WERI-Rb-1 (cell line): ENCODE data around the gene TMEM214.
"Not testable (repeated sequence)": the region's sequence is repeated elsewhere in the genome, so short reads cannot be mapped to it uniquely, and the experiment has no call there.

ENCODE experiments used
- DNase-seq: peaks from one replicate; pipeline ENCODE4 v3.0.0-alpha.2; 2020
- H3K27ac ChIP-seq: fragments of 250-450 bp; sonication (Bioruptor Pico); 2 replicates; pipeline ENCODE4 v1.5.1; 2020; ENCODE audit warnings: mild to moderate bottlenecking, moderate library complexity
- H3K27me3 ChIP-seq: fragments of 250-450 bp; sonication (Bioruptor Pico); 2 replicates; pipeline ENCODE4 v1.5.1; 2021; ENCODE audit warnings: mild to moderate bottlenecking, low read depth, moderate library complexity; ENCODE audit not compliant: insufficient read depth, severe bottlenecking
- H3K36me3 ChIP-seq: fragments of 250-450 bp; sonication (Bioruptor Pico); 2 replicates; pipeline ENCODE4 v1.5.1; 2020; ENCODE audit warnings: mild to moderate bottlenecking, moderate library complexity
- H3K4me3 ChIP-seq: 2 replicates; pipeline ENCODE4 v1.5.1; 2011; ENCODE audit warnings: low read depth, mild to moderate bottlenecking, control low read depth, low read length
- H3K9me3 ChIP-seq: fragments of 250-450 bp; sonication (Bioruptor Pico); 2 replicates; pipeline ENCODE4 v1.5.1; 2021; ENCODE audit warnings: mild to moderate bottlenecking, moderate library complexity; ENCODE audit not compliant: severe bottlenecking
- CTCF ChIP-seq: IDR thresholded peaks from 2 replicates; pipeline ENCODE4 v1.5.1; 2011; ENCODE audit warnings: low read depth, mild to moderate bottlenecking, control low read depth, inconsistent platforms, low read length

The TMEM214 gene

GRCh38 chr2:27073782-27074181 is 41.0 kb downstream of the TMEM214 start:
- TF ChIP-seq CTCF = no peak
- no peak overlapping the region for H3K4me3 ChIP-seq
- H3K27me3 ChIP-seq = no peaks in the 10 kb centered on the region
- peaks cover 18% of the 10 kb centered on the region for H3K36me3 ChIP-seq
- H3K9me3 ChIP-seq = no peaks in the 10 kb centered on the region
- DNase-seq = no peak
- H3K27ac ChIP-seq = no peak overlapping the region

GRCh38 chr2:27074738-27075565 is 42.2 kb downstream of the TMEM214 start:
- no peak overlapping the region for H3K4me3 ChIP-seq
- no peaks in the 10 kb centered on the region for H3K27me3 ChIP-seq
- no peak overlapping the region for H3K27ac ChIP-seq
- H3K9me3 ChIP-seq = no peaks in the 10 kb centered on the region
- H3K36me3 ChIP-seq = peaks cover 6% of the 10 kb centered on the region
- no peak for DNase-seq
- no peak for TF ChIP-seq CTCF

GRCh38 chr2:27075566-27075871 is 42.8 kb downstream of the TMEM214 start:
- H3K27me3 ChIP-seq, H3K9me3 ChIP-seq, H3K4me3 ChIP-seq, H3K27ac ChIP-seq, H3K36me3 ChIP-seq, DNase-seq: not testable (repeated sequence)

GRCh38 chr2:27076323-27076722 is 43.6 kb downstream of the TMEM214 start:
- Histone ChIP-seq H3K36me3 (no peaks in the 10 kb centered on the region; the same call in 1 of the 2 replicates), H3K9me3 (no peaks in the 10 kb centered on the region), H3K4me3 (no peak overlapping the region), H3K27me3 (no peaks in the 10 kb centered on the region), H3K27ac (no peak overlapping the region)
- DNase-seq = no peak
- TF ChIP-seq CTCF = no peak

- H3K27ac ChIP-seq = peak overlapping the region; percentile 3; the same call in 1 of the 2 replicates
- TF ChIP-seq CTCF = no peak
- no peaks in the 10 kb centered on the region for H3K36me3 ChIP-seq
Measured at GRCh38 chr2:27077231-27077630, 44.5 kb downstream of the TMEM214 start.

GRCh38 chr2:27078267-27079194 is 45.8 kb downstream of the TMEM214 start, which contains the start of gene EMILIN1:
EMILIN1 (plus strand) TSS chr2:27078615; CDS start chr2:27079066, 451 bp downstream.
- no peak for TF ChIP-seq CTCF
- no peak within 1 kb of the TSS for H3K4me3 ChIP-seq

More at GRCh38 chr2:27077231-27077630, 44.5 kb downstream of the TMEM214 start:
- DNase-seq = no peak
- Histone ChIP-seq H3K4me3 (no peak overlapping the region), H3K27me3 (no peaks in the 10 kb centered on the region), H3K9me3 (no peaks in the 10 kb centered on the region)

More at GRCh38 chr2:27078267-27079194, 45.8 kb downstream of the TMEM214 start, which contains the start of gene EMILIN1:
- Histone ChIP-seq H3K27ac (peak within 1 kb of the TSS; percentile 19), H3K36me3 (no peaks in the 10 kb centered on the region), H3K27me3 (no peaks in the 10 kb centered on the region), H3K9me3 (no peaks in the 10 kb centered on the region)
- DNase-seq = no peak
